H1 (cell line): ENCODE data around the gene NXPH4.

ENCODE experiments used
- ATF3 ChIP-seq: IDR thresholded peaks from 2 replicates; pipeline ENCODE4 v1.6.1; 2011; ENCODE audit warnings: low read depth, mild to moderate bottlenecking, low read length; ENCODE audit not compliant: insufficient read depth
- CTCF ChIP-seq, 3 experiments: IDR thresholded peaks; 1 replicate in 2 of 3; 2 replicates in 1 of 3; pipeline versions ENCODE4 v1.5.1 to v1.6.1; 2011; ENCODE audit warnings: low read length in 3 of 3, mild to moderate bottlenecking in 3 of 3, inconsistent platforms in 2 of 3, low read depth in 1 of 3, moderate library complexity in 1 of 3; ENCODE audit not compliant: insufficient read depth in 1 of 3; ENCODE audit errors: control extremely low read depth in 1 of 3
- NANOG ChIP-seq: IDR thresholded peaks from 2 replicates; pipeline ENCODE4 v1.6.1; 2011; ENCODE audit warnings: low read length, low read depth, mild to moderate bottlenecking, inconsistent platforms; ENCODE audit not compliant: insufficient read depth, poor library complexity, severe bottlenecking
- POLR2A ChIP-seq, 2 experiments: IDR thresholded peaks; 1 replicate in 1 of 2; 2 replicates in 1 of 2; pipeline ENCODE4 v1.6.1; 2011; ENCODE audit warnings: low read depth in 2 of 2, low read length in 2 of 2, mild to moderate bottlenecking in 2 of 2; ENCODE audit errors: control extremely low read depth in 1 of 2
- RAD21 ChIP-seq, 2 experiments: IDR thresholded peaks in 1 of 2; conservative IDR thresholded peaks in 1 of 2; 2 replicates each; pipeline ENCODE4 v1.6.1; 2011; ENCODE audit warnings: low read depth in 2 of 2, low read length in 2 of 2, improper control_type of control experiment in 1 of 2, inconsistent platforms in 1 of 2, mild to moderate bottlenecking in 1 of 2, moderate library complexity in 1 of 2
- SP4 ChIP-seq: IDR thresholded peaks from 2 replicates; pipeline ENCODE4 v1.6.1; 2012; ENCODE audit warnings: low read length, inconsistent platforms
- ZNF274 ChIP-seq: IDR thresholded peaks from 2 replicates; pipeline ENCODE4 v1.7.0; 2012; ENCODE audit warnings: low read length, borderline replicate concordance; ENCODE audit errors: extremely low read depth
- TF ChIP-seq, protein P1 (sequence below): IDR thresholded peaks from 2 replicates; pipeline ENCODE4 v1.6.1; 2012; ENCODE audit warnings: inconsistent platforms

DNA sequence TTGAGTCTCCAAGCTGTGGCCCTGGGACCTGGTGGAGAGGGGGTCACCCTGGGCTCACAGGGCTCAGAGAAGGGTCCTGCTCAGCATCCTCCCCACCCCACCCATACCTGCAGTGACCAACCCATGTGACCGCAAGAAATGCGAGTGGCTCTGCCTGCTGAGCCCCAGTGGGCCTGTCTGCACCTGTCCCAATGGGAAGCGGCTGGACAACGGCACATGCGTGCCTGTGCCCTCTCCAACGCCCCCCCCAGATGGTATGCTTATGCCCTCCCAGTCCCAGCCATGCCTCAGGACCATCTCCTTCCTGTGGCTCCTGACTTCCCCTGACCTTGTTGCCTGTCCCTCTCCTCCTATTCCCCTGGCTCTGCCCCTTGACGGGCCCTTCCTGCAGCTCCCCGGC lies 6.7 kb upstream of the NXPH4 start:
- TF ChIP-seq POLR2A (IDR thresholded peaks at IDR 0.05; ENCODE audit: control extremely low read depth in 1 of 2, low read depth in 2 of 2, low read length in 2 of 2): no peak
- TF ChIP-seq, protein P1, sequence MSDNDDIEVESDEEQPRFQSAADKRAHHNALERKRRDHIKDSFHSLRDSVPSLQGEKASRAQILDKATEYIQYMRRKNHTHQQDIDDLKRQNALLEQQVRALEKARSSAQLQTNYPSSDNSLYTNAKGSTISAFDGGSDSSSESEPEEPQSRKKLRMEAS: no peak
- no peak for TF ChIP-seq RAD21 (IDR thresholded peaks at IDR 0.05 in 1 of 2, conservative IDR thresholded peaks at IDR 0.05 in 1 of 2; ENCODE audit: low read depth in 2 of 2, low read length in 2 of 2)
- TF ChIP-seq ATF3: no peak
- no peak for TF ChIP-seq SP4
- TF ChIP-seq CTCF (IDR thresholded peaks at IDR 0.05; ENCODE audit: control extremely low read depth in 1 of 3, insufficient read depth in 1 of 3, low read depth in 1 of 3, low read length in 3 of 3): no peak
- no peak for TF ChIP-seq NANOG
- no peak for TF ChIP-seq ZNF274
